HEK293 (cell line): Measurements from ENCODE around the gene CPN1.

Experiments used
- CTCF ChIA-PET: fragments of 350-600 bp; formaldehyde crosslinking; extraction: SDS; loops from one replicate; lab custom pipeline; 2021; ENCODE audit warnings: antibody characterized with exemption; lab: Yijun Ruan, JAX
- POLR2A ChIA-PET: fragments of 300-600 bp; formaldehyde crosslinking; extraction: SDS; loops from one replicate; lab custom pipeline; 2020; ENCODE audit warnings: antibody characterized with exemption, inconsistent platforms; lab: Yijun Ruan, JAX
- H3K27ac ChIP-seq: fragments of 200-500 bp; sonication (Bioruptor generic); 2 replicates; pipeline ENCODE4 v1.5.1; 2014; ENCODE audit warnings: low read depth, low read length, control low read depth, inconsistent platforms; ENCODE audit errors: extremely low read depth
- H3K36me3 ChIP-seq, 2 experiments: fragments of 200-500 bp in 1 of 2; sonication (Bioruptor generic) in 1 of 2; 1 replicate in 1 of 2; 2 replicates in 1 of 2; pipeline ENCODE4 v1.5.1; 2014 to 2017; ENCODE audit warnings: inconsistent platforms in 2 of 2, low read length in 2 of 2; ENCODE audit not compliant: control insufficient read depth in 2 of 2, insufficient read depth in 1 of 2
- H3K4me1 ChIP-seq: fragments of 200-500 bp; sonication (Bioruptor generic); 2 replicates; pipeline ENCODE4 v1.5.1; 2014; ENCODE audit warnings: mild to moderate bottlenecking, low read length, inconsistent platforms; ENCODE audit not compliant: control insufficient read depth, insufficient read depth
- H3K4me3 ChIP-seq: 2 replicates; pipeline ENCODE4 v1.5.1; 2011; ENCODE audit warnings: low read depth, mild to moderate bottlenecking, control low read depth, low read length, moderate library complexity
- H3K9me3 ChIP-seq: fragments of 200-500 bp; sonication (Bioruptor generic); 2 replicates; pipeline ENCODE4 v1.5.1; 2014; ENCODE audit warnings: low read depth, low read length, inconsistent platforms; ENCODE audit not compliant: control insufficient read depth, insufficient read depth
- BCL11B ChIP-seq: fragments of 450-650 bp; formaldehyde crosslinking; IDR thresholded peaks from 2 replicates; pipeline ENCODE4 v1.5.1; 2016; ENCODE audit warnings: low read depth, missing biosample characterization, missing genetic modification characterization
- MYNN ChIP-seq: fragments of 450-650 bp; formaldehyde crosslinking; IDR thresholded peaks from 2 replicates; pipeline ENCODE4 v1.5.1; 2016; ENCODE audit warnings: missing biosample characterization, missing genetic modification characterization, borderline replicate concordance
- REST ChIP-seq: fragments of 450-650 bp; formaldehyde crosslinking; IDR thresholded peaks from 2 replicates; pipeline ENCODE4 v1.5.1; 2016; ENCODE audit warnings: missing biosample characterization, missing genetic modification characterization
- ZBTB11 ChIP-seq: fragments of 450-650 bp; formaldehyde crosslinking; conservative IDR thresholded peaks from 2 replicates; pipeline ENCODE4 v1.5.1; 2016; ENCODE audit warnings: low read depth, missing biosample characterization, missing genetic modification characterization
- ZBTB8A ChIP-seq: fragments of 450-650 bp; formaldehyde crosslinking; IDR thresholded peaks from 2 replicates; pipeline ENCODE4 v1.5.1; 2016; ENCODE audit warnings: missing biosample characterization, missing genetic modification characterization
- ZEB2 ChIP-seq: fragments of 450-650 bp; formaldehyde crosslinking; IDR thresholded peaks from 2 replicates; pipeline ENCODE4 v1.5.1; 2016; ENCODE audit warnings: missing biosample characterization, missing genetic modification characterization
- ZNF140 ChIP-seq: fragments of 450-650 bp; formaldehyde crosslinking; IDR thresholded peaks from 2 replicates; pipeline ENCODE4 v1.5.1; 2016; ENCODE audit warnings: missing biosample characterization, missing genetic modification characterization
- ZNF202 ChIP-seq: fragments of 450-650 bp; formaldehyde crosslinking; IDR thresholded peaks from 2 replicates; pipeline ENCODE4 v1.5.1; 2016; ENCODE audit warnings: missing biosample characterization, missing genetic modification characterization, borderline replicate concordance
- ZNF24 ChIP-seq: fragments of 450-650 bp; formaldehyde crosslinking; IDR thresholded peaks from 2 replicates; pipeline ENCODE4 v1.5.1; 2016; ENCODE audit warnings: missing biosample characterization, missing genetic modification characterization
- ZNF266 ChIP-seq: fragments of 450-650 bp; formaldehyde crosslinking; IDR thresholded peaks from 2 replicates; pipeline ENCODE4 v1.5.1; 2016; ENCODE audit warnings: missing biosample characterization, missing genetic modification characterization, low read depth
- ZNF362 ChIP-seq: fragments of 450-650 bp; formaldehyde crosslinking; IDR thresholded peaks from 2 replicates; pipeline ENCODE4 v1.5.1; 2016; ENCODE audit warnings: missing biosample characterization, missing genetic modification characterization
- ZNF394 ChIP-seq: fragments of 450-650 bp; formaldehyde crosslinking; IDR thresholded peaks from 2 replicates; pipeline ENCODE4 v1.5.1; 2016; ENCODE audit warnings: missing biosample characterization, missing genetic modification characterization, mild to moderate bottlenecking, moderate library complexity, borderline replicate concordance
- ZNF433 ChIP-seq: fragments of 450-650 bp; formaldehyde crosslinking; IDR thresholded peaks from 2 replicates; pipeline ENCODE4 v1.5.1; 2016; ENCODE audit warnings: missing biosample characterization, missing genetic modification characterization, low read depth
- ZNF518A ChIP-seq: fragments of 450-650 bp; formaldehyde crosslinking; conservative IDR thresholded peaks from 2 replicates; pipeline ENCODE4 v1.5.1; 2016; ENCODE audit warnings: low read depth, missing biosample characterization, missing genetic modification characterization
- ZNF555 ChIP-seq: fragments of 450-650 bp; formaldehyde crosslinking; conservative IDR thresholded peaks from 2 replicates; pipeline ENCODE4 v1.5.1; 2017; ENCODE audit warnings: missing biosample characterization, mild to moderate bottlenecking, missing genetic modification characterization, inconsistent platforms
- ZNF558 ChIP-seq: fragments of 450-650 bp; formaldehyde crosslinking; IDR thresholded peaks from 2 replicates; pipeline ENCODE4 v1.5.1; 2016; ENCODE audit warnings: missing biosample characterization, missing genetic modification characterization
- ZNF560 ChIP-seq: fragments of 450-650 bp; formaldehyde crosslinking; IDR thresholded peaks from 2 replicates; pipeline ENCODE4 v1.5.1; 2017; ENCODE audit warnings: missing biosample characterization, missing genetic modification characterization, borderline replicate concordance
- ZNF623 ChIP-seq: fragments of 450-650 bp; formaldehyde crosslinking; IDR thresholded peaks from 2 replicates; pipeline ENCODE4 v1.5.1; 2016; ENCODE audit warnings: missing biosample characterization, missing genetic modification characterization
- ZNF629 ChIP-seq: fragments of 450-650 bp; formaldehyde crosslinking; IDR thresholded peaks from 2 replicates; pipeline ENCODE4 v1.5.1; 2017; ENCODE audit warnings: missing biosample characterization, missing genetic modification characterization
- ZNF654 ChIP-seq: fragments of 450-650 bp; formaldehyde crosslinking; IDR thresholded peaks from 2 replicates; pipeline ENCODE4 v1.5.1; 2016; ENCODE audit warnings: low read depth, missing biosample characterization, missing genetic modification characterization
- ZNF704 ChIP-seq: fragments of 450-650 bp; formaldehyde crosslinking; IDR thresholded peaks from 2 replicates; pipeline ENCODE4 v1.5.1; 2016; ENCODE audit warnings: missing biosample characterization, missing genetic modification characterization
- ZXDB ChIP-seq: fragments of 450-650 bp; formaldehyde crosslinking; IDR thresholded peaks from 2 replicates; pipeline ENCODE4 v1.5.1; 2016; ENCODE audit warnings: missing biosample characterization, missing genetic modification characterization

Gene CPN1

GRCh38 chr10:100114976-100115770 is 33.5 kb upstream of the CPN1 start:
- H3K27ac ChIP-seq: no peak overlapping the region
- ChIA-PET POLR2A (no interaction called here), CTCF (no interaction called here)
- no peaks in the 10 kb centered on the region for H3K4me1 ChIP-seq
- no peaks in the 10 kb centered on the region for H3K9me3 ChIP-seq
- no peaks in the 10 kb centered on the region for H3K36me3 ChIP-seq
- H3K4me3 ChIP-seq: no peak overlapping the region
- TF ChIP-seq MYNN (tag by site-specific recombination) (no peak), ZNF654 (tag by site-specific recombination) (0 out of 2 replicates have a peak, but pooled peaks have one; percentile 10), ZNF433 (tag by site-specific recombination) (0 out of 2 replicates have a peak, but pooled peaks have one; percentile 9), ZBTB11 (tag by site-specific recombination) (peak; percentile 70), ZNF558 (0 out of 2 replicates have a peak, but pooled peaks have one; percentile 29), REST (tag by site-specific recombination) (0 out of 2 replicates have a peak, but pooled peaks have one; percentile 23), ZNF202 (tag by site-specific recombination) (0 out of 2 replicates have a peak, but pooled peaks have one; percentile 67), BCL11B (no peak), ZNF518A (peak; percentile 78), ZNF362 (no peak), ZNF704 (tag by site-specific recombination) (no peak), ZNF555 (tag by site-specific recombination) (peak; percentile 57), ZNF24 (tag by site-specific recombination) (no peak), ZBTB8A (tag by site-specific recombination) (peak; percentile 58), ZNF140 (peak; percentile 36; the same call in 1 of the 2 replicates), ZEB2 (tag by site-specific recombination) (no peak), ZNF266 (tag by site-specific recombination) (0 out of 2 replicates have a peak, but pooled peaks have one; percentile 16), ZNF560 (peak; percentile 33; the same call in 1 of the 2 replicates), ZNF629 (tag by site-specific recombination) (0 out of 2 replicates have a peak, but pooled peaks have one; percentile 17), ZNF623 (tag by site-specific recombination) (peak; percentile 61), ZNF394 (tag by site-specific recombination) (peak; percentile 82; the same call in 1 of the 2 replicates), ZXDB (tag by site-specific recombination) (peak; percentile 35; the same call in 1 of the 2 replicates)
